Astrocyte of the spinal cord (primary cell): Measurements from ENCODE around the gene HIVEP3.

Experiments used
- DNase-seq: peaks from one replicate; pipeline ENCODE4 v3.0.0; 2011; ENCODE audit warnings: low read depth, low spot score
- H3K4me3 ChIP-seq: 2 replicates; pipeline ENCODE4 v1.5.1; 2011; ENCODE audit warnings: low read depth, mild to moderate bottlenecking, low read length, moderate library complexity
- in situ Hi-C: cut with HindIII; loops from 2 replicates; pipeline ENCODE4 v1.10.0; 2017; ENCODE audit warnings: low sequenced_read_pairs
- TF ChIP-seq, protein P1 (sequence below): IDR thresholded peaks from 2 replicates; pipeline ENCODE4 v1.5.1; 2012; ENCODE audit warnings: low read depth, mild to moderate bottlenecking, low read length, inconsistent platforms

HIVEP3 gene

DNA sequence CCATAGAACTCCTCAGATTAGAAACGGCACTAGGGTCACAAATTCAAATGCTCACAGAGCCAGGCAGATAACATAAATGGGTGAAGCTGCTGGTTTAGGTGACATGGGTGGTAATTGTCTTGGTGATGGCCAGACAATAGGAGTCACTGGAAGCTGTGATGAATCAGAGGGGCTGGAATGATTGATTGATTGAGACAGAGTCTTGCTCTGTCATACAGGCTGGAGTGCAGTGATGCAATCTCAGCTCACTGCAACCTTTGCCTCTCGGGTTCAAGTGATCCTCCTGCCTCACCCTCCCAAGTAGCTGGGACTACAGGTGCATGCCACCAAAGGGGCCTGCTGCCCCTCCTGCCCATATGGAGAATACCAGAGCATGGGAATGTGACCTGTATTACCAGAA, 63.0 kb downstream of the HIVEP3 start:
- in situ Hi-C loops, result no loop called here
- no peak for DNase-seq
- H3K4me3 ChIP-seq, result no peak overlapping the region
- TF ChIP-seq, protein P1, sequence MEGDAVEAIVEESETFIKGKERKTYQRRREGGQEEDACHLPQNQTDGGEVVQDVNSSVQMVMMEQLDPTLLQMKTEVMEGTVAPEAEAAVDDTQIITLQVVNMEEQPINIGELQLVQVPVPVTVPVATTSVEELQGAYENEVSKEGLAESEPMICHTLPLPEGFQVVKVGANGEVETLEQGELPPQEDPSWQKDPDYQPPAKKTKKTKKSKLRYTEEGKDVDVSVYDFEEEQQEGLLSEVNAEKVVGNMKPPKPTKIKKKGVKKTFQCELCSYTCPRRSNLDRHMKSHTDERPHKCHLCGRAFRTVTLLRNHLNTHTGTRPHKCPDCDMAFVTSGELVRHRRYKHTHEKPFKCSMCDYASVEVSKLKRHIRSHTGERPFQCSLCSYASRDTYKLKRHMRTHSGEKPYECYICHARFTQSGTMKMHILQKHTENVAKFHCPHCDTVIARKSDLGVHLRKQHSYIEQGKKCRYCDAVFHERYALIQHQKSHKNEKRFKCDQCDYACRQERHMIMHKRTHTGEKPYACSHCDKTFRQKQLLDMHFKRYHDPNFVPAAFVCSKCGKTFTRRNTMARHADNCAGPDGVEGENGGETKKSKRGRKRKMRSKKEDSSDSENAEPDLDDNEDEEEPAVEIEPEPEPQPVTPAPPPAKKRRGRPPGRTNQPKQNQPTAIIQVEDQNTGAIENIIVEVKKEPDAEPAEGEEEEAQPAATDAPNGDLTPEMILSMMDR, result no peak

DNA sequence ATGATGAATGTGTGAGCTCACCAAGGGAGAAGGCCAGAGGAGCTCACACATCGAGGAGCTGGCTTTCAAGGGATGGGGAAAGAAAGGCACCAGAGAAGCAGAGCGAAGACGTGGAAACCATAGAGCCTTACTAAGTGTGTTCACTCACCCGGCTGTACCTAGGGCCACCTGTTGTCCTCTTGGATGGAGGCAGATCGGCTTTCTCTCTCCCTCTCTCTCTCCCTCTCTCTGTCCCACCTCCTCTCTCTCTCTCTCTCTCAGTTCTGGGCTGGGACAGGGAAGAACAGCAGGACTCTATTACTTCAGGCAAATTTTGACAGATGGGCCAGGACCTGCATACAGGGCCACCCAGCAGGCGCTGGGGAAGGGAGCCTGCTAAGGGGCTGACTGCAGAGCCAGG, 64.8 kb downstream of the HIVEP3 start:
- DNase-seq, result no peak
- in situ Hi-C loops, result no loop called here
- H3K4me3 ChIP-seq, result no peak overlapping the region
- TF ChIP-seq, protein P1, result no peak

DNA sequence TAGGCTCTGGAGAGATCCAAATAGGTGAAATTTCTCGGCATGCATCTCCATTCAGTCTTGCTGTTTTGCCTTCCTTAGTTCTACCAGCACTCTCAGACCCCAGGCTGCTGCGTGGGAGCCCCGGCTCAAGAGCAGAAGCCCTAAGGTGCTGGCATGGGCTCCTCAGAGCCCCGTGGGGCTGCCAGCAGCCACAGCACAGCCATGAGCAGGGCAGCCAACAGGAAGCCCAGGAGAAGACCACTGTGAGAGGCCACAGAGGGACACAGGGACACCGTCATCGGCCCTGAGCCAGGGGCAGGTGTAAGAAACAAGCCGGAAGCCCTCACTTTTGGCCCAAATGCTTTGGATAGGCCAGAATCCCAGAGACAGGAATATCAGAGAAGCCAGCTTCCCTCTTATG, 66.6 kb downstream of the HIVEP3 start:
- no peak for DNase-seq
- TF ChIP-seq, protein P1, result no peak
- H3K4me3 ChIP-seq, result no peak overlapping the region
- in situ Hi-C loops, result no loop called here

DNA sequence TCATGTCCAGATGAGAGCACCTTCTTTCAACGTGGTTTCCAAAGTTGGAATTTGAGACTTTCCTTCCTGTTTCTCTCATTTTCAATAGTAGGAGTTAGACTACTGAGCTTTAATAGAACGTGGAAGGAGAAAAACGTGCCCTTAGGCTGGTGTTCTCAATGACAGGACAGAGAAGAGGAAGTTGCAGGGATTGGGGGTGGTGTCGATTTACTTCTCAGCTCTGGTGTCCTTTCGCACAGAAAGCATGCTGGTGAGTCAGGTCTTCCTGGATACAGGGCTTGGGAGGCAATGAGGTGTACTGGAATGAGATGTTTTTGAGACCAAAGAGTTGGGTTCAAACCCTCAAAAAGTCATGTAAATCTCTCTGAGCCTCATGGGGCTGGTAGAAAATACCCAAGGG, 67.1 kb downstream of the HIVEP3 start:
- in situ Hi-C loops, result no loop called here
- H3K4me3 ChIP-seq, result no peak overlapping the region
- TF ChIP-seq, protein P1, result no peak
- peak; percentile 83 for DNase-seq

DNA sequence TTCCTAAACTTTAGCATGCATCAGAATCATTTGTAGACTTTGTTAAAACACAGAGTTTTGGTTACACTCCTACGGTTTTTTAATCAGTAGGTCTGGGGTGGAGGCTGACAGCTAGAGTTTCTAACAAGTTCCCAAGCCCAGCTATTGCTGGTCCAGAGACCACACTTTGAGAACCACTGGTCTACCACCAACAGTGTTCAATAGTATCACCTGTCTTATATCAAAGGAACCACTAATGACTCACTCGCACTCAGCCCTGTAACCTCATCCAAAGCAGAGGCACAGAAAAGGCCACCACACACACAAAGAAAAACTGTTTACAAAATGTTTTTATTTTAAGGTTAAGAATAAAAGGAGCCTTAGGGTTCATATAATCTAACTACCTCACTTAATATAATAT, 68.7 kb downstream of the HIVEP3 start:
- no peak overlapping the region for H3K4me3 ChIP-seq
- in situ Hi-C loops, result no loop called here
- TF ChIP-seq, protein P1, result no peak
- peak; percentile 33 for DNase-seq

DNA sequence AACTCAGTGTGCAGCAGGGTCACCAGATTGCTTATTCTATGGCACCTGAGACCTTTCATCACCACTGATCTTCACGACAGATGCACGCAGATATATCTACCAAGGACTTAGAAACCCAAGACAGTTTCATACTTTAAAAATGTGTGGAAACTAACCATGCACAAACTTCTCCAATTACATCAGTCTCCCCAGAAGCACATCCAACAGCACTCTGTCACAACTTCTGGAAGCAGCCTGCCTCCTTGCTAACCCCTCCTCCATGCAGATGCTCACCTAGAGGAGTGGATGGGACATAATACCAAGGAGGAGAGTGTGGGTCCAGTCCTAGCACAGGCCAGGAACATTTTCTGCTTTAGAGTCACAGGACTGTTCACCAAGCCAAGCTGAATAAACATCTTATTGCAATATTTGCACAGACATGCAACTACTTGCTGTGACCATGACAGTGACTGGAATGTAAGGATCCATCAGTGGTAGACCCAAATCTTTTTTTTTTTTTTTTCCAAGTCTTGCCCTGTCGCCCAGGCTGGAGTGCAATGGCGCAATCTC, 69.4 kb downstream of the HIVEP3 start:
- TF ChIP-seq, protein P1, result no peak
- in situ Hi-C loops, result no loop called here
- no peak for DNase-seq
- no peak overlapping the region for H3K4me3 ChIP-seq
